A549 (cell line): ENCODE data around the gene SLC13A4. TPM values are rescaled to one million over a fixed set of nuclear protein-coding genes. Genes with fewer than 3 reads are reported as not detected.

ENCODE experiments used
- ATAC-seq, 2 experiments: fragments of 200-7000 bp in 1 of 2; fragments of >200 bp in 1 of 2; cut with Nextera tagmentation in 1 of 2; cut with Tn5 transposase in 1 of 2; 3 replicates each; pipeline versions ENCODE4 v1.8.0 to v1.9.1; 2018 to 2020; ENCODE audit warnings: mild to moderate bottlenecking in 1 of 2, moderate library complexity in 1 of 2
- CTCF ChIA-PET: fragments of 300-600 bp; sonication (Branson Sonifier 250); formaldehyde crosslinking; extraction: SDS; loops from one replicate; lab custom pipeline; 2021; ENCODE audit warnings: antibody characterized with exemption, inconsistent platforms; lab: Yijun Ruan, JAX
- POLR2A ChIA-PET: fragments of 350-600 bp; formaldehyde crosslinking; extraction: SDS; loops from one replicate; lab custom pipeline; 2021; ENCODE audit warnings: antibody characterized with exemption, inconsistent platforms; lab: Yijun Ruan, JAX
- DNase-seq, 2 experiments: peaks; one replicate each; pipeline versions ENCODE4 v3.0.0 to v3.0.0-alpha.2; 2011 to 2016; ENCODE audit warnings: low read depth in 1 of 2, low spot score in 1 of 2
- FAIRE-seq: peaks from 2 replicates; lab custom pipeline; 2011; peaks lifted over from hg19 to GRCh38; lab: Jason Lieb, UNC
- H3K27ac ChIP-seq, 2 experiments: fragments of >200 bp; sonication (Bioruptor Twin); formaldehyde crosslinking; 3 replicates each; pipeline ENCODE4 v1.5.1; 2016 to 2017
- H3K4me1 ChIP-seq: fragments of >200 bp; sonication (Bioruptor Twin); formaldehyde crosslinking; 3 replicates; pipeline ENCODE4 v1.6.1; 2016
- H3K4me2 ChIP-seq: fragments of >200 bp; sonication (Bioruptor Twin); formaldehyde crosslinking; 3 replicates; pipeline ENCODE4 v1.6.1; 2016
- H3K4me3 ChIP-seq: fragments of >200 bp; sonication (Bioruptor Twin); formaldehyde crosslinking; 3 replicates; pipeline ENCODE4 v1.5.1; 2016
- H3K9me3 ChIP-seq: fragments of >200 bp; sonication (Bioruptor Twin); formaldehyde crosslinking; 3 replicates; pipeline ENCODE4 v1.6.1; 2016
- BHLHE40 ChIP-seq: IDR thresholded peaks from 2 replicates; pipeline ENCODE4 v1.6.1; 2012; ENCODE audit warnings: low read depth, low read length, inconsistent platforms
- E2F6 ChIP-seq: IDR thresholded peaks from 2 replicates; pipeline ENCODE4 v1.6.1; 2012; ENCODE audit warnings: low read depth, borderline replicate concordance
- EHF ChIP-seq: fragments of 250-450 bp; sonication (Bioruptor Pico); IDR thresholded peaks from 2 replicates; pipeline ENCODE4 v1.5.0; 2020; ENCODE audit warnings: mild to moderate bottlenecking
- EP300 ChIP-seq, 2 experiments: fragments of >200 bp; sonication (Bioruptor Twin); formaldehyde crosslinking; IDR thresholded peaks; 2 replicates in 1 of 2; 3 replicates in 1 of 2; pipeline ENCODE4 v1.6.1; 2016 to 2017
- FOSL2 ChIP-seq, 2 experiments: fragments of 450-650 bp in 1 of 2; fragments of >200 bp in 1 of 2; sonication (Bioruptor Twin) in 1 of 2; formaldehyde crosslinking; IDR thresholded peaks; 2 replicates each; pipeline versions ENCODE4 v1.5.0 to v1.6.1; 2016 to 2020; ENCODE audit warnings: mild to moderate bottlenecking in 1 of 2, moderate library complexity in 1 of 2
- GATA3 ChIP-seq: IDR thresholded peaks from 2 replicates; pipeline ENCODE4 v1.6.1; 2012; ENCODE audit warnings: borderline replicate concordance
- HOXB13 ChIP-seq: fragments of 250-450 bp; sonication (Bioruptor Pico); IDR thresholded peaks from 2 replicates; pipeline ENCODE4 v1.5.0; 2020; ENCODE audit warnings: low read depth, mild to moderate bottlenecking, moderate library complexity
- JUN ChIP-seq, 2 experiments: fragments of >200 bp; sonication (Bioruptor Twin); formaldehyde crosslinking; IDR thresholded peaks; 2 replicates in 1 of 2; 3 replicates in 1 of 2; pipeline ENCODE4 v1.6.1; 2016 to 2017
- KDM5A ChIP-seq: fragments of 200-600 bp; sonication (generic); IDR thresholded peaks from 2 replicates; pipeline ENCODE4 v1.6.1; 2016; ENCODE audit warnings: antibody characterized with exemption, mild to moderate bottlenecking
- MAFK ChIP-seq: fragments of 450-650 bp; IDR thresholded peaks from 2 replicates; pipeline ENCODE4 v1.6.1; 2014; ENCODE audit not compliant: partially characterized antibody
- MAZ ChIP-seq: fragments of 150-350 bp; IDR thresholded peaks from 2 replicates; pipeline ENCODE4 v1.6.1; 2014; ENCODE audit warnings: antibody characterized with exemption, low read depth, low read length, borderline replicate concordance
- MYC ChIP-seq: IDR thresholded peaks from 2 replicates; pipeline ENCODE4 v1.6.1; 2012; ENCODE audit warnings: mild to moderate bottlenecking, inconsistent platforms, low read length, improper control_type of control experiment, borderline replicate concordance
- NFE2L2 ChIP-seq: fragments of 150-350 bp; conservative IDR thresholded peaks from 2 replicates; pipeline ENCODE4 v1.6.1; 2014; ENCODE audit warnings: low read length
- NPAS2 ChIP-seq: fragments of 250-450 bp; sonication (Bioruptor Pico); IDR thresholded peaks from 2 replicates; pipeline ENCODE4 v1.8.0; 2022; ENCODE audit warnings: mild to moderate bottlenecking, moderate library complexity, borderline replicate concordance
- POLR2AphosphoS2 ChIP-seq: conservative IDR thresholded peaks from 2 replicates; pipeline ENCODE4 v1.6.1; 2012; ENCODE audit warnings: low read length, improper control_type of control experiment, inconsistent platforms
- RCOR1 ChIP-seq: fragments of 150-350 bp; IDR thresholded peaks from 2 replicates; pipeline ENCODE4 v1.6.1; 2014; ENCODE audit warnings: antibody characterized with exemption, low read length, low read depth
- REST ChIP-seq: fragments of 200-600 bp; sonication (generic); IDR thresholded peaks from 2 replicates; pipeline ENCODE4 v1.6.1; 2016; ENCODE audit warnings: antibody characterized with exemption, mild to moderate bottlenecking, moderate library complexity
- RNF2 ChIP-seq: fragments of 200-600 bp; sonication (generic); IDR thresholded peaks from 2 replicates; pipeline ENCODE4 v1.6.1; 2016; ENCODE audit warnings: low read depth, mild to moderate bottlenecking, antibody characterized with exemption, moderate library complexity, borderline replicate concordance
- SMC3 ChIP-seq: fragments of >200 bp; sonication (Bioruptor Twin); formaldehyde crosslinking; IDR thresholded peaks from 3 replicates; pipeline ENCODE4 v1.6.1; 2018; ENCODE audit warnings: inconsistent platforms
- USF2 ChIP-seq: fragments of 450-650 bp; IDR thresholded peaks from 2 replicates; pipeline ENCODE4 v1.6.1; 2014; ENCODE audit warnings: antibody characterized with exemption
- WGBS: methylation state at CpG from one replicate; pipeline ENCODE4 v1.1.6; 2017; ENCODE audit errors: missing lambda C conversion rate; 5-methylcytosine and 5-hydroxymethylcytosine counted together
- polyA plus RNA-seq, 4 experiments: library from polyadenylated mRNA; depleted of rRNA in 3 of 4; stranded (reverse); fragments of >200 nt; fragmentation: RNase III in 1 of 4; extraction: RNeasy Plus Mini Kit Qiagen cat#74134 plus additional on column Dnase treatment in 1 of 4; gene quantifications; 2 replicates in 3 of 4; 3 replicates in 1 of 4; pipeline ENCODE4 v1.2.3, GENCODE V29; 2011 to 2017

SLC13A4 gene
- polyA plus RNA-seq, 2 of the 4 experiments (the other 2 are of a cell fraction) = not detected

- DNase-seq (no peak), FAIRE-seq (no peak), ATAC-seq (no peak)
- POLR2A ChIA-PET = no interaction called here
- CTCF ChIA-PET = interaction anchor here (1.1 to 2.0 kb wide), 4 partner anchors 9 to 29 kb away, joined by 3 to 11 read pairs (median 4); no protein-coding TSS in a partner anchor
- 65% methylated on average over 4 of the region's 4 CpGs for WGBS
- H3K4me2 ChIP-seq = no peak overlapping the region
- TF ChIP-seq FOSL2 (IDR thresholded peaks at IDR 0.05) = no peak
- TF ChIP-seq FOSL2 (CRISPR knock-in tag; IDR thresholded peaks at IDR 0.05) = 0 out of 2 replicates have a peak, but pooled peaks have one; percentile 9
- TF ChIP-seq SMC3 = no peak
- H3K4me3 ChIP-seq = no peak overlapping the region
- peaks cover 20% of the 10 kb centered on the region for H3K4me1 ChIP-seq
- H3K9me3 ChIP-seq = no peaks in the 10 kb centered on the region; the same call in 2 of the 3 replicates
- peak overlapping the region in 1 of 2 experiments; percentile 49; a peak in 1 of 6 replicates for H3K27ac ChIP-seq
These were observed 44.1 kb upstream of the SLC13A4 start for GRCh38 chr7:135771961-135772638.

- Histone ChIP-seq H3K4me2 (no peak overlapping the region), H3K9me3 (no peaks in the 10 kb centered on the region), H3K4me3 (no peak overlapping the region), H3K27ac (no peak overlapping the region), H3K4me1 (peaks cover 20% of the 10 kb centered on the region)
- TF ChIP-seq MAZ (no peak), USF2 (no peak), MAFK (no peak), POLR2AphosphoS2 (no peak), NFE2L2 (no peak), EHF (CRISPR knock-in tag) (no peak), JUN (IDR thresholded peaks at IDR 0.05) (no peak), MYC (no peak), BHLHE40 (no peak)
- ATAC-seq (no peak), DNase-seq (no peak), FAIRE-seq (no peak)
- ChIA-PET CTCF (interaction anchor here (1.0 to 1.6 kb wide), 3 partner anchors 8 to 98 kb away, joined by 3 to 4 read pairs (median 3); no protein-coding TSS in a partner anchor), POLR2A (no interaction called here)
- WGBS = 61% methylated on average over 1 of the region's 1 CpG
These were observed 43.1 kb upstream of the SLC13A4 start for GRCh38 chr7:135771051-135771450.

- Histone ChIP-seq H3K4me3 (no peak overlapping the region), H3K27ac (no peak overlapping the region), H3K4me2 (no peak overlapping the region), H3K4me1 (peaks cover 20% of the 10 kb centered on the region), H3K9me3 (no peaks in the 10 kb centered on the region)
- no peak for ATAC-seq
- TF ChIP-seq POLR2AphosphoS2 = no peak
- no peak for FAIRE-seq
- CTCF ChIA-PET = no interaction called here
- WGBS = 81% methylated on average over 6 of the region's 6 CpGs
- POLR2A ChIA-PET = no interaction called here
- DNase-seq = no peak
These were observed 42.2 kb upstream of the SLC13A4 start for GRCh38 chr7:135770139-135770710.

GRCh38 chr7:135769005-135769802 is 41.2 kb upstream of the SLC13A4 start:
- ChIA-PET POLR2A (no interaction called here), CTCF (interaction anchor here (0.8 to 1.0 kb wide), 3 partner anchors 10 to 97 kb away, joined by 3 read pairs; no protein-coding TSS in a partner anchor)
- FAIRE-seq (no peak), ATAC-seq (no peak), DNase-seq (no peak)
- H3K9me3 ChIP-seq = no peaks in the 10 kb centered on the region
- H3K27ac ChIP-seq = no peak overlapping the region
- 53% methylated on average over 7 of the region's 7 CpGs for WGBS
- no peak overlapping the region for H3K4me2 ChIP-seq
- no peak overlapping the region for H3K4me3 ChIP-seq
- H3K4me1 ChIP-seq = peaks cover 15% of the 10 kb centered on the region; the same call in 2 of the 3 replicates
- TF ChIP-seq GATA3 (no peak), NFE2L2 (no peak), E2F6 (no peak), MAFK (no peak), RNF2 (no peak), KDM5A (no peak), REST (no peak), NPAS2 (CRISPR knock-in tag) (no peak), RCOR1 (no peak), EHF (CRISPR knock-in tag) (no peak), USF2 (no peak), EP300 (IDR thresholded peaks at IDR 0.05) (no peak), HOXB13 (CRISPR knock-in tag) (no peak)
